AML-193 (cell line): ENCODE results near the gene BRD1.
"Not testable (repeated sequence)": the region's sequence is repeated elsewhere in the genome, so short reads cannot be mapped to it uniquely, and the experiment has no call there.

ENCODE experiments used
- DNase-seq, 2 experiments: peaks; one replicate each; lab custom pipeline; 2025; lab: John Stamatoyannopoulos, UW

The BRD1 gene

GRCh38 chr22:49768951-49769690 lies 58.6 kb downstream of the BRD1 start:
- no peak for DNase-seq

DNA sequence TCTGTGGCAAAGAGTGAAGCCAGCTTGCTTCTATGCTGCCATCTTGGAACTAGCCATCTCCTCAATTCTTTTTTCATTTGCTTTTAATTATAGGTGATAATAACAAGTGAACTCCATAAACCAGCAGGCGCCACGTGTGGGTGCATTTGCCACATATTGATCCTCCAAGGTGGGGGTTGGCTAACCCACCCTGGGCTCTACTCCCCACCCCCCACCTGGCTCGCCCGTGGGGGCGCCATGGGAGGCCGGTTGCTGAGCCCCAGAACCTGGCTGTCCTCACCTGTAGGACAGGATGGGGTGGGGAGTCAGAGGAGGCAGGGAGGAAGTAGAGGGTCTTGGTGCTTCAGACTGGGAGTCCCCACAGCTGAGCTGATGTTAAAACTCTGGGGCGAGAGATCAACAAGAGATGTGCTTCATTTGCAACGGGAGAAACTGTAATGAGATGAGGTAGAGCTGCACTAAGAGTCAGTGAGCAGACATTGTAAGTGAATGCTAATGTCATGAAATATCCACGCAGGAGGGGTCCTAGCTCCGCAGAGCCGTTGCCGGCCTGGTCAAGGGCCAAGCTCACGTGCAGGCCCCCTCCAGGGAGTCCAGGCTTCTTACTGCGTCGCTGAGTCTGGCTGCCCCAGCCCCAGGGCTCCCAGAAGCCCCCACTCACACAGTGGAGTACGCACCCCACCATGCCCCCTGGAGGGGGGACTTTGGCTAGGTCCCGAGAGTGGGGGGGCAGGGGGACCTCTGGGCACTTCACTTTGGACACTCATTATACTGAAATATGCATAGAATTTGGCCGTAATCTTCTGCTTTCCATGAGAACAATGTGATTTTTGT lies 59.4 kb downstream of the BRD1 start:
- no peak for DNase-seq

DNA sequence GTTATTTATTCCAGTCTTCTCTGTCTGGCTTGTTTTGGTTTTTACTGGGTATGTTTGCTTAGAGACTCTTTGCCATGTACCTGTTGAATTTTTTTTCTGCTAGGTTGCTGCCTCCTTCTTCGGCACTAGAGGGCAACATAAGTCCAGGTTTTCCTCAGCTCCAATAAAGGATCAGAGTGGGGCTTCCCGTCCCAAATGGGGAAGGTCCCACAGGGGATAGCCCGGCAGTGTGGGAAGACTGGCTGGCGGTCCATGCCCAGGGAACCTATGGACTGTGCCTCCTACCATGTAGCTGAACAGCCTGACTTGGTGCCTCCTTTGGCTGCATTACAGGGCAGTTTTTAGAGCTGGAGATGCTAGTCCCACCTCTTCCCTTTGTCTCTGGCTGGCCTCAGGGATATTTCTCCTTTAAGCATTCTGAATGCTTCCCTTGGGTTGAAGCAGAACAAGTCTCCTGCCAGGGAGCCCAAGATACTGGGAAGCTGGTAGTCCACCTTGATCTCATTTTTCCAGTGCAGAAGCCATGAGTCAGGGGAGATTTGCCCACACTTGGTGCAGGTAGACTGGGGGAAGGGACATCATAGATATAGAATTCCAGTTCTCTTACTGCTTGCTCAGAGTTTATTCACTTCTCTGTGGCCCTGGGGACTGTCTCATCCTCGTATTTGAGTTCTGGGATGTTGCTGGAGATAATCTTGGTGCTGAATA lies 60.2 kb downstream of the BRD1 start:
- DNase-seq = peak; percentile 51 to 52

DNA sequence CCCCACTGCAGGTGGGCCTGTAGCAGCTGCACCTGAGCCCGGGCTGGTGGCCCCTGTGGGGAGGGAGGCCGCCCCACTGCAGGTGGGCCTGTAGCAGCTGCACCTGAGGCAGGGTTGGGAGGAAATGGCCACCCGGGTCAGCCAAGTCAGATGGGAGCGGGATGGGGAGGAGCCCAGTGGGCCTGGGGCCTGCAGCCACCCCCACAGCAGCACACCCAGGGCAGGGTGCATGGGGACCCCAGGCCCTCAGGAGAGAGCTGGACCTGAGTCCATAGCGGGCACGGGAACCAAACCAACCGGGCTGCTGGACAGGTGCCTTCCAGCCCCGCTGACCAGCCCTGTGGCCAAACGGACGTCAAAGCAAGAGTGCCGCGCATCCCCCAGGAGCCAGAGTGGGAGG lies 61.7 kb downstream of the BRD1 start:
- DNase-seq = no peak

- DNase-seq = no peak
Observed at GRCh38 chr22:49765091-49765771, 62.4 kb downstream of the BRD1 start.

DNA sequence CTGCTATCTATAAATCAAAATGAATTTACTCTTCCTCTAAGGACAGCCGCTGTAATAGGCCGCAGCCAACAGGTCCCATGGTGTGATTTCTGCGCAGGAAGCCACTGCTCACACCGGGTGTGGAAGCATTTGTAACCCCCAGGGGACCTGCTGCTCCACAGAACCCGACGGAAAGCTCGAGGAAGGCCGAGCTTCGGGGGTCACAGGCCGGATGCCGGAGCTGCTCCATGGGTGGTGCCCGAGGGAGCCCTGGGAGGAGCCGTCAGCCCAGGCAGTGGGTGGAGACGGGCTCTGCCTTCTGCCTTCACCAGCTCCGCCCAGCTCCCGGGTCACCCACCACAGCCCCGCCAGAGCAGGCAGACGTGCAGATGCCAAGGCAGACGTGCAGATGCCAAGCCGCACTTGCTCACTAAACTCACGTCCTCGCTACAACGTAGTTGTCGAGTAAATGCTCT lies 63.5 kb downstream of the BRD1 start:
- DNase-seq = no peak

GRCh38 chr22:49763696-49764095 lies 64.0 kb downstream of the BRD1 start:
- no peak for DNase-seq

DNA sequence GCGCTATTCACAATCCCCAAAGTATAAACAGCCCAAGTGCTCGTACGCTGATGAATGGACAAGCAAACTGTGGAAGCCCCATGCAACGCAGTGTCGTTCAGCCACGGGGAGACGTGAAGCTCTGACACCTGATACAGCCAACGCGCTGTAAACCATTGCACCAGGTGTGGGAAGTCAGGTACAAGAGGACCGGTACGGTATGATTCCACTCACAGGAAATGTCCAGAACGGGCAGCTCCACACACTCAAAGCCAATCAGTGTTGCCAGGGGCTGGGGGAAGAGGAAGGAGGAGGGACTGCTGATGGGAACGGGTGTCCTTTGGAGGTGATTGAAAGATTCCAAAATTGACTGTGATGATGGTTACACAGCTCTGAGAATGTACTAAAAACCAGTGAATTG lies 64.5 kb downstream of the BRD1 start:
- no peak for DNase-seq

GRCh38 chr22:49762571-49762970 lies 65.1 kb downstream of the BRD1 start:
- DNase-seq = not testable (repeated sequence)

DNA sequence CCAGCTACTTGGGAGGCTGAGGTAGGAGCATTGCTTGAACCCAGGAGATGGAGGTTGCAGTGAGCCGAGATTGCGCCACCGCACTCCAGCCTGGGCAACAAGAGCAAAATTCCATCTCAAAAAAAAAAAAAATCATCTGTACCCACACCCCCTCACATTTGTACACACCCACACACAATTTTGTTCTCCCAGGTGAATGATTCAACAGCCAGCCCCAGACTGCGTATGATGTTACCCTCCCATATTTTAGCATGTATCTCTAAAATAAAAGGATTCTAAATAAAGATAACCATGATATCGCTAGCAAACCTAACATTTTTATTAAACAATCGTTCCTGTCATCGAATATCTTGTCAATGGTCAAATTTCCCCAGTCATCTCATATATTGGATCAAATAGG lies 65.8 kb downstream of the BRD1 start:
- DNase-seq = no peak

- peak in 1 of 2 experiments; percentile 30 for DNase-seq
Observed at GRCh38 chr22:49760630-49761571, 66.8 kb downstream of the BRD1 start.

DNA sequence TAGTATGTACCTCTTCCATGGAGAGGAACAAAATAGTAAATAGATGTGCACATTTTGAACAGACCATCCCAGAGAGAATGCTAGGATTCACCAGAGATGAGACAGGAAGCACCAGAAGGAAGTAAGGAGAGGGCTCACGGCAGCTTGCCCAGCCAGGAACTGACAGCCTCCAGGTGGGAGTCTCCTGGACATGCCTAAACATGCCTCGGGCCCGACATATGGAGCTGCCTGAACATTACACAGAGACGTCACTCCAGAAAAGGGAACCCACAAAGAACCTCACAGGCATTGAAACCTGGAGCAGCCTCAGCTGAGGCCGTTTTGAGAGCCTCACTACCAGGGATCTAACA lies 67.4 kb downstream of the BRD1 start:
- DNase-seq = no peak

- DNase-seq = no peak
Observed at GRCh38 chr22:49756676-49757075, 71.0 kb downstream of the BRD1 start.

DNA sequence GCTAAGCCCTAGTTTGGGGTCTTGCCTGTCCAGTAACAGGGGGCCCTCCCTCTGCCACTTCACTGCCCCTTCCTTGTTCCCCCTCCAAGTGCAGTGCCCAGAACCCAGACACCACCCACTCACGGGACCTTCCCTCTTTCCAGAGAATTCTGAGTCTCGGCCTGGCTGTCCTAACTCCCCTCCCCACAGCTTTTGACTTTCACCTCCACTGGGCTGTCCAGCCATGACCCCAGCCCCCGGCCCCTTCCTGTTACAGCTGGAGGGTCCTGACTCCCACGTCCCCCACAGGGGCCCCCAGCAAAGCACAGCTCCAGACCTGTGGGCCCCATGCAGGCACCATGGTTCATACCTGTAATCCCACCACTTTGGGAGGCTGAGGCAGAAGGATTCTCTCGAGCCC lies 71.5 kb downstream of the BRD1 start:
- no peak for DNase-seq

- no peak for DNase-seq
Observed at GRCh38 chr22:49755631-49756001, 72.1 kb downstream of the BRD1 start.

DNA sequence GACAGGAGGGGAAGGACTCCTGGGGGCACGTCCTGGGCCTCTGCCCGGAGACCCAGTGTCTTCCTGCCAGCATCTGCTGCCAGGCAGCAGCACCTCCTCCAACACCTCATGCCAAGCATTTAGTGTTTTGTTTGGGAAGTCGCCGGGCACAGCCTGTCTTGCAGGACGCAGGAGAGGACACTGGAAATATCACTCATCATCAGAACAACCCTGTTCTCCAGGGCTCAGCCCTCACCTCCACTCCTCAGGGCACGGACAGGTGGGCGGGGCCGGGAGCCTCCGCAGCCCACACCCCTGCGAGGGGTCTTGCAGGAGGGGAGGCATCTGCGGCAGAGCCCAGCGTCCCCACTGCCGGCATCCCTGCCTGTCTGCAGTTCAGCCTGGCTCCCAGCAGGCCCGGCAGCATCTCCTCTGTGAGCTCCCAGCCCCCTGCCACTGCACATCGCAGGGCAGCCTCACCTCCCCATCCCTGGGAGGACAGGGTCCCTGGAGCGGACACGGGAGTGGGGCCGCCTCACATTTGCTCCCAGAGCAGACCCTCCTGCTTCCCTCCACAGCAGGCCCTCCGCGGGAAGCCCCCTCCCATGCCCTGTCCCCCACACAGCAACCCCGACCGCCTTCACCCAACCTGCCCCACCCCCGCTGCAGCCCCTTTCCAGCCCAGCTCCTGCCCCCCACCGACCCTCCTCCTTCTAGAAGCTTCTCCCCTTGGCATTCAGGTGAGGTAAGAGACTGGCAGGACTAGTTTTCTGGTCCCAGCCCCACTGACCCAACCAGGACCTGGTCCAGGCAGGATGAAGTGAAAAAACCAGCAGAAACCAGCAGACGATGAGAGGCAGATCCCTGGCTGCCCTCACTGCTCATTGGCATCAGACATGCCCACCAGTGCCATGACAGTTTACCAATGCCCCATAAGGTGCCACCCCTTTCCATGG lies 72.7 kb downstream of the BRD1 start:
- no peak for DNase-seq

DNA sequence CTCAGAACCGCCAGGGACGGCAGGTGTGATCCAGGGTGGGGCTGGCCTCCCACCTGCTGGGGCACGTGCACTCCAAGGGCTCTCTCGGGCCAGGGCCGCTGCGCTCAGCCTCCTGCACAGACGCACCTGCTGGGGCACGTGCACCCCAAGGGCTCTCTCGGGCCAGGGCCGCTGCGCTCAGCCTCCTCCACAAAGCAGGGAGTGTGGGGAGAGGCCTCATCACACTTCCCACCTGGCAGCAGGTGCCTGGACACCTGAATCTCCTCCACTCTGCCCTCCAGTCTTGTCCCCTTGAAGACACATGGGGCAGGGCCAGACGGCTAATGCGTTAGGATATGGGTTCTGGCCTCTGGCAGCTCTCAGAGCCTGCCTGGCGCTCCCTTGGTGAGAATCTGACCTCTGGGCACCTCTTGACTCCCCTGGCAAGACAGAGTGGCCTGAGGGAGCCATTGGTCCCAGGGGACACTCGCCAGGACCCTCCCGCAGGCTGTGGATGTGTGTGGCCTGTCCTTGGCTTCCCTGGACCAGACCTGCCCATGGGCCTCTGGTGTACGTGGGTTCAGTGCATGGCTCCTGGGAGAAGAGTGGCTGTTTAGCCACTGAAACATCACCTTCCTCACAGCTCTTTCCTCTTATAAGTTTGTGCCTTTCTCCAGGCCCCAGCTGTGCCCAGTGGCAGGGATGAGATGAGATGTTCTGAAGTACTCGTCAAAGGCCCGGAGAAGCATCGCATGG lies 73.5 kb downstream of the BRD1 start:
- no peak for DNase-seq

- no peak for DNase-seq
Observed at GRCh38 chr22:49753276-49753890, 74.3 kb downstream of the BRD1 start.

GRCh38 chr22:49752598-49753091 lies 75.0 kb downstream of the BRD1 start:
- no peak for DNase-seq
